Neural cell (in vitro differentiated cells): ENCODE data around the gene FIGNL1. TPM values are rescaled to one million over a fixed set of nuclear protein-coding genes. Genes with fewer than 3 reads are reported as not detected.

ENCODE experiments used
- H2AFZ ChIP-seq: fragments of 200-600, 300-800 bp; sonication (generic), shearing (Covaris generic); 2 replicates; pipeline ENCODE4 v1.6.0; 2014; ENCODE audit warnings: low read depth, mild to moderate bottlenecking, antibody characterized with exemption, low read length, moderate library complexity
- H3F3A ChIP-seq: fragments of 200-600 bp; shearing (Covaris generic); 2 replicates; pipeline ENCODE4 v1.6.1; 2016; ENCODE audit warnings: mild to moderate bottlenecking, moderate library complexity, mixed read lengths, antibody characterized with exemption, low read length; ENCODE audit not compliant: insufficient read depth, poor library complexity, severe bottlenecking
- H3K27ac ChIP-seq: fragments of 200-600, 300-800 bp; sonication (generic), shearing (Covaris generic); 2 replicates; pipeline ENCODE4 v1.5.1; 2014; ENCODE audit warnings: mild to moderate bottlenecking, low read length, moderate library complexity
- H3K27me3 ChIP-seq: fragments of 300-800, 200-600 bp; sonication (generic), shearing (Covaris generic); 2 replicates; pipeline ENCODE4 v1.6.0; 2014; ENCODE audit warnings: mild to moderate bottlenecking, low read depth, low read length, moderate library complexity; ENCODE audit not compliant: insufficient read depth
- H3K36me3 ChIP-seq: fragments of 300-800, 200-600 bp; sonication (generic), shearing (Covaris generic); 2 replicates; pipeline ENCODE4 v1.5.1; 2014; ENCODE audit warnings: mild to moderate bottlenecking, antibody characterized with exemption, low read length, moderate library complexity; ENCODE audit not compliant: insufficient read depth
- H3K4me2 ChIP-seq: fragments of 300-800, 200-600 bp; sonication (generic), shearing (Covaris generic); 2 replicates; pipeline ENCODE4 v1.6.0; 2014; ENCODE audit warnings: mild to moderate bottlenecking, low read length
- H3K4me3 ChIP-seq: fragments of 300-800, 200-600 bp; sonication (generic), shearing (Covaris generic); 2 replicates; pipeline ENCODE4 v1.5.1; 2014; ENCODE audit warnings: mild to moderate bottlenecking, low read length, moderate library complexity
- H3K79me2 ChIP-seq: fragments of 200-600 bp; shearing (Covaris generic); replicated peaks from 2 replicates; pipeline ENCODE4 v1.6.0; 2014; ENCODE audit warnings: mild to moderate bottlenecking, low read length, moderate library complexity; ENCODE audit not compliant: insufficient read depth
- H3K9ac ChIP-seq: fragments of 300-800, 200-600 bp; sonication (generic), shearing (Covaris generic); 2 replicates; pipeline ENCODE4 v1.6.1; 2016; ENCODE audit warnings: mild to moderate bottlenecking, low read length, mixed read lengths
- H3K9me2 ChIP-seq: fragments of 200-600 bp; shearing (Covaris generic); 2 replicates; pipeline ENCODE4 v1.6.1; 2016; ENCODE audit warnings: mild to moderate bottlenecking, low read length, mixed read lengths; ENCODE audit not compliant: insufficient read depth
- H3K9me3 ChIP-seq: fragments of 200-600, 300-800 bp; sonication (generic), shearing (Covaris generic); 2 replicates; pipeline ENCODE4 v1.6.1; 2016; ENCODE audit warnings: mild to moderate bottlenecking, mixed run types, low read length, moderate library complexity, mixed read lengths
- H4K20me1 ChIP-seq: fragments of 200-600 bp; shearing (Covaris generic); 2 replicates; pipeline ENCODE4 v1.6.1; 2016; ENCODE audit warnings: mild to moderate bottlenecking, mixed run types; ENCODE audit not compliant: insufficient read depth
- CTCF ChIP-seq: fragments of 450-650 bp; IDR thresholded peaks from 2 replicates; pipeline ENCODE4 v1.5.1; 2014; ENCODE audit warnings: antibody characterized with exemption, mild to moderate bottlenecking, moderate library complexity; ENCODE audit not compliant: poor library complexity, severe bottlenecking
- EP300 ChIP-seq: fragments of 450-650 bp; conservative IDR thresholded peaks from 2 replicates; pipeline ENCODE4 v1.6.1; 2014; ENCODE audit warnings: antibody characterized with exemption, mild to moderate bottlenecking, moderate library complexity; ENCODE audit not compliant: poor library complexity, severe bottlenecking
- EZH2 ChIP-seq: fragments of 200-600, 300-800 bp; shearing (Covaris generic), sonication (generic); IDR thresholded peaks from 2 replicates; pipeline ENCODE4 v1.6.1; 2014; ENCODE audit warnings: antibody characterized with exemption, low read length, borderline replicate concordance, mild to moderate bottlenecking; ENCODE audit not compliant: insufficient read depth, poor library complexity, severe bottlenecking
- MXI1 ChIP-seq: fragments of 450-650 bp; conservative IDR thresholded peaks from 2 replicates; pipeline ENCODE4 v1.6.1; 2014; ENCODE audit warnings: antibody characterized with exemption, mild to moderate bottlenecking; ENCODE audit not compliant: poor library complexity, severe bottlenecking
- POLR2AphosphoS5 ChIP-seq: IDR thresholded peaks from 2 replicates; pipeline ENCODE4 v1.6.1; 2012
- RAD21 ChIP-seq: fragments of 450-650 bp; conservative IDR thresholded peaks from 2 replicates; pipeline ENCODE4 v1.6.1; 2014; ENCODE audit warnings: antibody characterized with exemption, mild to moderate bottlenecking, moderate library complexity
- REST ChIP-seq: IDR thresholded peaks from 2 replicates; pipeline ENCODE4 v1.6.1; 2012; ENCODE audit warnings: borderline replicate concordance
- SMC3 ChIP-seq: fragments of 450-650 bp; conservative IDR thresholded peaks from 2 replicates; pipeline ENCODE4 v1.6.1; 2014; ENCODE audit warnings: antibody characterized with exemption, mild to moderate bottlenecking, moderate library complexity; ENCODE audit not compliant: poor library complexity
- TAF1 ChIP-seq: IDR thresholded peaks from 2 replicates; pipeline ENCODE4 v1.6.1; 2012; ENCODE audit warnings: low read depth
- polyA plus RNA-seq: library from polyadenylated mRNA; depleted of rRNA; stranded (reverse); fragments of >200 nt; gene quantifications from 2 replicates; pipeline ENCODE4 v1.2.3, GENCODE V29; 2014

FIGNL1 gene
- polyA plus RNA-seq, 1 donor from 2014 or later: 32.8 TPM

GRCh38 chr7:50454968-50455367 is 4.8 kb upstream of the FIGNL1 start:
- H4K20me1 ChIP-seq: no peaks in the 10 kb centered on the region
- no peaks in the 10 kb centered on the region for H3K9me3 ChIP-seq
- no peaks in the 10 kb centered on the region for H3K36me3 ChIP-seq
- H3K27ac ChIP-seq: no peak overlapping the region
- no peak overlapping the region for H3K4me2 ChIP-seq
- H3K9ac ChIP-seq: no peak overlapping the region
- H3K4me3 ChIP-seq: no peak overlapping the region
- no peak for TF ChIP-seq EZH2
- TF ChIP-seq MXI1: no peak
- TF ChIP-seq EP300: no peak
- no peak for TF ChIP-seq SMC3
- no peak for TF ChIP-seq TAF1
- no peak for TF ChIP-seq CTCF
- no peak for TF ChIP-seq POLR2AphosphoS5
- no peak for TF ChIP-seq RAD21
- no peak for TF ChIP-seq REST
- H3F3A ChIP-seq: no peaks in the 10 kb centered on the region
- no peaks in the 10 kb centered on the region for H3K9me2 ChIP-seq
- H3K79me2 ChIP-seq: no peaks in the 10 kb centered on the region
- no peak overlapping the region for H2AFZ ChIP-seq
- no peaks in the 10 kb centered on the region for H3K27me3 ChIP-seq

GRCh38 chr7:50450590-50451032 is 461 bp upstream of the FIGNL1 start:
- no peaks in the 10 kb centered on the region for H3K79me2 ChIP-seq
- no peaks in the 10 kb centered on the region for H4K20me1 ChIP-seq
- TF ChIP-seq EP300: no peak
- TF ChIP-seq MXI1: no peak
- TF ChIP-seq POLR2AphosphoS5: no peak
- TF ChIP-seq SMC3: no peak
- no peak for TF ChIP-seq CTCF
- TF ChIP-seq RAD21: no peak
- no peak for TF ChIP-seq TAF1
- no peak for TF ChIP-seq EZH2
- TF ChIP-seq REST: no peak
- no peaks in the 10 kb centered on the region for H3K9me3 ChIP-seq
- no peaks in the 10 kb centered on the region for H3K27me3 ChIP-seq
- no peaks in the 10 kb centered on the region for H3F3A ChIP-seq
- peak overlapping the region; percentile 65 for H3K9ac ChIP-seq
- H3K27ac ChIP-seq: peak overlapping the region; percentile 46
- peak overlapping the region; percentile 80 for H2AFZ ChIP-seq
- H3K4me2 ChIP-seq: no peak overlapping the region
- no peaks in the 10 kb centered on the region for H3K36me3 ChIP-seq
- no peaks in the 10 kb centered on the region for H3K9me2 ChIP-seq
- peak overlapping the region; percentile 84 for H3K4me3 ChIP-seq
